GM21381 (cell line): ENCODE results near the gene LCN2.
"Not testable (repeated sequence)": the region's sequence is repeated elsewhere in the genome, so short reads cannot be mapped to it uniquely, and the experiment has no call there.

ENCODE experiments used
- ATAC-seq: cut with Tn5 transposase; IDR thresholded peaks from one replicate; pipeline ENCODE4 v1.9.1; 2021; ENCODE audit warnings: mild to moderate bottlenecking, moderate library complexity; ENCODE audit not compliant: unreplicated experiment

LCN2 gene

GRCh38 chr9:128163523-128164306 is 14.5 kb downstream of the LCN2 start:
- no peak for ATAC-seq

DNA sequence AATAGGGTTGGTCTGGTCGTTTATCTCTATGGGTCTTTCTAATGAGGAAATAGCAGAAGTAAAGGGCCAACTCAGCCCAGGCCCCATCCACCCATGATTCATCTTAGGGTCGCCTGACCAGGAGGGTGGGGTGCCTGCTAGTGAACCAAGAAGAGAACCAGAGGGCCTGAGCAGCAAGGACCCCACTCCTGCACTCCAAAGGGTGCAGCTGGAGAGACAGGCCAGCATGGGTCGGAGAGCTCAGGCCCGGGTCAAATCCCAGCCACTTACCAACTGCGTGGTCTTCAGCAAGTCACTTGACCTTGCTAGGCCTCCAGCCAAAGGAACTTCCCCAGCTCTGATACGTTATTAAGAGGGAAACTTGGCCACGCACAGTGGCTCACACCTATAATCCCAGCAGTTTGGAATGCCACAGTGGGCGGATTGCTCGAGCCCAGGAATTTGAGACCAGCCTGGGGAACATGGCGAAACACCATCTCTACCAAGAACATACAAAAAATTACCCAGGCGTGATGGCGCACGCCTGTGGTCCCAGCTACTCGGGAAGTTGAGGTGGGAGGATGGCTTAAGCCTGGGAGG is 15.1 kb downstream of the LCN2 start:
- no peak for ATAC-seq

DNA sequence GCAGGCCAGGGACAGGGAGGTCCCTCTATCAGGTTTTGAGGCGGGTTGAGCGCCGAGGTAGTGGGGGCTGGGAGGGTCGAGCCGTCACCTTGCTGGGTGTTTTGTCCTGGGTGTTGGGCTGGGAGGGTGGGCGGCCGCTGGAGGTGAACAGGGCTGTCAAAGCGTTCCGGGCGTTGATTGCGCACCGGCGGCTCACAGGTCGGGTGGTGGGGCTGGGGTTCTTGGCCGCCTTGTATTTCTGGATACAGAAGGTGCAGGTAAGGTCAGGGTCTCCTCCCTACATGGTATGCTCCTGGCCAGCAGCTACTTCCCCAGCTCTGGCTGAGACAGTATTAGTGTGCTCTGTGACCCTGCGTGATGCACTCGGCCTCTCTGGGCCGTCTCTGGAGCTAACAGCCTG is 16.9 kb downstream of the LCN2 start:
- no peak for ATAC-seq

- ATAC-seq, result no peak
These were observed 18.0 kb downstream of the LCN2 start for GRCh38 chr9:128167209-128167608.

DNA sequence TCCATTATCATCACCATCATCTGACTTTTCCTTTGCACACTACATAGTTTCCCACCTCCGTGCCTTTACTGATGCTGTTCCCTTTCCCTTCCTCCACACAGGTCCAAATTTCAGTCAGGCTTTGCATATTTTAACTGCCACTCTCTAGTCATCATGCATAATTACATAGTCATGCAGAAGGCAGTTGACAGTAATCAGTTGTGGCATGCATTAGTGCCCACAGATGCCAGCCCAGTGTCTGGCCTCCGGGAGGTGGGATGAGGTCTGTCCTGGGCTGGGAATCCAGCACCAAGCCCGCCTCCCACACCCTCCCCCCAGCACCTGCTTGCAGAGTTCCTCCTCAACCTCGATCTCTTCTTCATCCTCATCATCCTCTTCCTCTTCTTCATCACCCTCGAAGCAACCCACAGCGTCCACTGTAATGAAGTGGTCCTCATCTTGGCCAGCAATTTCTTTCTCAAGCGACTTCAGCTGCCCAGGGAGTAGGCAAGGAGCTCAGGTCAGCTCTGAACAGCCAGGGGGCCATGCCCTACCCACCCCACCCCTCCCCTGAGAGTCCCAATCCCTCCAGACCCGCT is 19.6 kb downstream of the LCN2 start:
- ATAC-seq, result no peak

- no peak for ATAC-seq
These were observed 20.2 kb downstream of the LCN2 start for GRCh38 chr9:128169492-128169891.

GRCh38 chr9:128169925-128170324 is 20.7 kb downstream of the LCN2 start:
- ATAC-seq, result no peak

GRCh38 chr9:128174062-128174461 is 24.8 kb downstream of the LCN2 start:
- ATAC-seq, result no peak

DNA sequence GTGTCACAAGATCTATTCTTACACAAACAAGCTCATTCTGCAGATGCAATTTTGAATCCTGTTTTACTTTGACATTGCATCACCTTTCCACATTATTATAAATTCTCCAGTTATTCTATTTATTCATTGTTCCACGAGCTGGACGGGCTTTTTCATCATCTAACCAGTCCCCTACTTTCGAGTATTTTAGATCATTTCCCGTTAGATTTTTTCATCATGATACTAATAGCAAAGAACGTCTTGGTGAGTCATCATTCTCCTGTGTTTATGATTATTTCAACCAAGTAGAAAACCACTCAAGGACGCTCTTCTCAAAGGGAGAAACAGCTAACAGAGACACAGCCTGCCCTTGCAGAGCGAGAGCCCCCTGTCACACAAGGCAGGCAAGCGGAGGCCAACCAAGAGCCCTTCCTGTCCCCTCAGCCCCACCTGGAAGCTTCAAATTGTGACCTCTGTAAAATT is 25.9 kb downstream of the LCN2 start:
- no peak for ATAC-seq

DNA sequence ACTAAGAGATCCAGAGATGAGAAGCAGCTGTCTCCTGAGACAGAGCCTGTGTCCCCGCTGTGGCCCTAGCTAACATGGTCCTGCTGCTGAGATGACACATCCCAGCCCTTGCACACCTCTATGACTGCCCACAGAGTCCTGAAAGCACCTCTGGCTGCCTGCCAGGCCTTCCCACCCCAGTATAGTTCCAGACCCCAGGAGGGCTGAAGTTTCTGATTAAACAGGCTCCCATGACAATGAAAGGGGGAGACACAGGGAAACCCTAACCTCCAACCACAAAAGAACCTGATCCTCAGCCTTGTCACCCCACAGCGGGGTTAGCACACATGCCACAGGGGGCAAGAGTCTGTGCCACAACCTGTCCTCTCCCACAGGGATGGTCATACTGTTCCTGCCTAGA is 26.5 kb downstream of the LCN2 start:
- ATAC-seq, result no peak

DNA sequence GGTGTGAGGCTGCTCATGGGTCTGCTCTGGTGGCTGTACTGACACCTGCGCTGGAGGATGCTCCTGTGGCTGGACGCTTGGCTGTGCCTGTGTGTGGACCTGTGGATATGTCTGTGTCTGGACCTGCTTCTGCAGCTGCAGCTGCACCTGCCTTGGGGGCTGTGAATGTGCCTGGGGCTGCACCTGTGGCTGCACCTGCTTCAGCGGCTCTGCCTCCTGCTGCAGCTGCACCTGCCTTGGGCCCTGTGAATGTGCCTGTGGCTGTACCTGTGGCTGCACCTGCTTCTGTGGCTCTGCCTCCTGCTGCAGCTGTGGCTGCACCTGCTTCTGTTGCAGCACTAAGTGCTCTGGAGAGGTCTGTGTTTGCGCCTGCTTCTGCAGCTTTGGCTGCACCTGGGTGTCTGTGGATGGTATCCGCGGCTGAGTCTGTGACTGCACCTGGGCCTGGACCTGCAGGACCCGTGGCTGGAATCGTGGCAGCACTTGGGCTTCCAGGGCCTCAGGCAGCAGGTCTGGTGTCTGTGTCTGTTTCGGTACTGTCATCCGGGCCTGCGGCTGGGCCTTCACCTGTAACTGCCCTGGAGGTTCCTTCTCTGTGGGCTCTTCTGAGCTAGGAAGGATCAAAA is 29.7 kb downstream of the LCN2 start:
- ATAC-seq, result no peak

DNA sequence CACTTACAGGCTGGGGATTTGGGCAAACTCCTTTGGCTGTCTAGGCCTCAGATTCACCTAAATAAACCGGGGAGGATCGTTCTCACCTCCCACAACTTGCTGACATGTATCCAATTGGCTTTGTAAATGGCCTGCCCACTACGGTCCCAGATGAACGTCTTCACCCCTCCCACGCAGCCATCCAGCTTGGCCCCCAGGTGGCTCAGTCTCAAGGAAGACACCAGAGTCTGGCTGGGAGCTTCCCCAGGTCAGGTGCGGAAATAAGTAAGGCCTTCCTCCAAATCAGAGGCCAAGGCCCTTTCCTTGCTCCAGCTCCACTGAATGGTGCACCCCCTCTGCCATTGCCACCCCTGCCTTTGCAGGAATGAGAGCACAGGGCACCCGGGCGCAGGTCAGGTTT is 30.7 kb downstream of the LCN2 start:
- no peak for ATAC-seq

- no peak for ATAC-seq
These were observed 31.2 kb downstream of the LCN2 start for GRCh38 chr9:128180447-128180846.

DNA sequence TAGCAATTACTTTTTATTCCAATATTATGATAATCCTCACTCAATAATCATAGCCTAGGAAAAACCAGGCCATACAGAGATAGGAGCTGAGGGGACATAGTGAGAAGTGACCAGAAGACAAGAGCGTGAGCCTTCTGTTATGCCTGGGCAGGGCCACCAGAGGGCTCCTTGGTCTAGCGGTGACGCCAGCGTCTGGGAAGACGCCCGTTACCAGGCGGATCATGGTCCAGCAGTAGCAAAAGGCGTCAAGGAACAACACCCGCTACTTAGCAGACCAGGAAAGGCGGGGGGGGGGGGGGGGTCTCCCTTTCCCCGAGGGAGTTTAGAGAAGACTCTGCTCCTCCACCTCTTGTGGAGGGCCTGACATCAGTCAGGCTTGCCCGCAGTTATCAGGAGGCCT is 32.2 kb downstream of the LCN2 start:
- not testable (repeated sequence) for ATAC-seq

GRCh38 chr9:128182893-128183588 is 33.8 kb downstream of the LCN2 start:
- no peak for ATAC-seq

DNA sequence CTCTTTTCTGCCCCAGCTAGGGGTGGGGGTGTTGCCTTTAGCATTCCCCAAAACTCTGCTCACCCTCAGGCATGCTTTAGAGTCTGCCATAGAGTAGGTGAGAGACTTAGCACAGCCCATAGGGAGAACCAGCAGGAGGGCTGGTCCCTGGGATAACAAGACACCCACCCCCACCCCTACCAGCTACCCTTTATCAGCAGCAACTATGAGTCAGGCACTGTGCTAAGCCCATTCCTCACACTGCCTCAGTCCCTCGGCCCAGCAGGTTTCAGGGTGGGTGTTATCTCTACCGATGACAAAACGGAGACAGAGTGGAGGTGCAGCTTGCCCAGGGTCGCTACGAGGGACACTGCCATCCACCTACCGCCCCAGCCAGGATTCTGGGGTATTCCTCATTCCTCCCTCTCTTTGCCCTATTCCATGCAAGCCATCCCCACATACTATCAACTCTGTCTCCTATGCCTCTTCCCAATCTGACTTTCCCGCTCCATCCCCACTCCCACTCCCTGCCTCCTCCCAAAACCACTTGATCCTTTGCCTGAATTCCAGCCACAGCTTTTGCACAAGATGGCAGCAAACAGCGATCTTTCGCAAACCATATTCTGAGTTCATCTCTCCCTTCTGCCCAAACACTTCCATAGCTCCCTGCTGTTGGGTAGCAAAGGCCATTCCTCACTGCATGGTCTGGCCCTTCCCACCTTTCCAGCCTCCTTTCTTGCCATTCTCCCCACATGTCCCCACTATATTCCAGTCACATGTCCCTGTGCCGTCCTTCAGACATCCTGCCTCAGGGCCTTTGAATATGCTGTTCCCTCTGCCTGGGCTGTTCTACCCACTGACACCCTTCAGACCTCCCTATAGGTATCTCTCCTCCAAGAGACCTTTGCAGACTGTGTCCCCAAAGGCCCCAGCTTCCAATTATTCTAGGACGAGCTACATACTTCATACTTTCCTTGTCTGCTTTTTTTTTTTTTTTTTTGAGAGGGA is 37.0 kb downstream of the LCN2 start:
- ATAC-seq, result no peak

DNA sequence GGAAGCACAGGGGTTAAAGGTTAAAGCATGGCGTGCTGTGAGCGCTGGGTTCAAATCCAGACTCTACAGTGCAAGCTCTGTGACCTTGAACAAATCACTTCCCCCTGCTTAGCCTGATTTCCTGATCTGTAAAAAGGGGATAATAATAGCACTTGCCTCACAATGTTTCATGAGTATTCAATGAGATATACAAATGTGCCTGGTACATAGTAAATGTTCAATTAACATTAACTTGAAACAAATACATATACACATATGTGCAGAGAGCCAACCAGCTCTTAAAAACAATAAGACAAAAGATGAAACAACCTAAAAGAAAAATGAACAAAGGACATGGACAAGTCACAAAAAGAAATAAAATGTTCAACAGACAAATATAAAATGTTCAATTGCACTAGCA is 38.1 kb downstream of the LCN2 start:
- ATAC-seq, result no peak

DNA sequence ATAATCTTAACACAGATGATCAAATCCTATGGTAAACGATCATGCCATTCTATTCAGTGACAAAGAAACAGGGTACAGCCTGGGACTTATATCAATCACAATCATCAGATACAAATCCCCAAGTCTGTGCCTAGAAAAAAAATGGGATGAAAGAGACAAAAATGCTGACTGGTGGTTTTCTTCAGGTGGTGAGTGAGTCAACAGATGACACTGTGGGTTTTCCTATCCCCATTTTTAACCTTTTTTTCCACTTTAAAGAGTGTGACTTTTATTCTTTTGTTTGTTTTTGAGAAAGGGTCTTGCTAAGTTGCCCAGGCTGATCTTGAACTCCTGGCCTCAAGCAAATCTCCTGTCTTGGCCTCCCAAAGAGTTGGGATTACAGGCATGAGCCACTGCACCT is 39.0 kb downstream of the LCN2 start:
- ATAC-seq, result no peak

DNA sequence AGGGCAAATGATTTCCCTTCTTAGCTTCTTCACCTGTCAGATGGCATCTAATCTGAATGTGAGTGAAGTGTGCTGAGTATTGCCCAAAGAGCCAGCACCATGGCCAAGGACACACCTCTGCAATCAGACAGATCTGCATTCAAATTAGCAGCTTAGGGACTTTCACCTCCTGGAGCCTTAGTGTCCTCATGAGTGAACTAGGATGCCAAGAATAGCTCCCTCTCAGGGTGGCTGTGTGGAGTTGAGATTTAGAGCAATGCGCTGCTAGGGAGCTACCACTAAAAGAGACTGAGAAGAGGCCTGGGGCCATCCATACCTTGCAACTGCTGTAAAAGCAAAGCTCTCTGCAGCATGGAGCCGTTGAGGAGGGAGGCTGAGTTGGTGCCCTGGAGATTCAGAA is 40.8 kb downstream of the LCN2 start:
- no peak for ATAC-seq
